WI38 (cell line): Measurements from ENCODE around the gene TMEM119.
"Not testable (repeated sequence)": the region's sequence is repeated elsewhere in the genome, so short reads cannot be mapped to it uniquely, and the experiment has no call there.

Experiments
- H3K4me3 ChIP-seq: 2 replicates; pipeline ENCODE4 v1.5.1; 2011; ENCODE audit warnings: low read depth, mild to moderate bottlenecking, control low read depth, low read length
- CTCF ChIP-seq: IDR thresholded peaks from 2 replicates; pipeline ENCODE4 v1.5.1; 2012; ENCODE audit warnings: low read depth, mild to moderate bottlenecking, control low read depth, low read length

Gene TMEM119

GRCh38 chr12:108637222-108637971, 39.5 kb upstream of the TMEM119 start:
- TF ChIP-seq CTCF: no peak
- no peak overlapping the region for H3K4me3 ChIP-seq

- no peak for TF ChIP-seq CTCF
- no peak overlapping the region for H3K4me3 ChIP-seq
These were observed 38.3 kb upstream of the TMEM119 start for GRCh38 chr12:108635997-108636808.

- TF ChIP-seq CTCF: no peak
- H3K4me3 ChIP-seq: no peak overlapping the region
These were observed 37.5 kb upstream of the TMEM119 start for GRCh38 chr12:108635201-108635996.

- H3K4me3 ChIP-seq: no peak overlapping the region
These were observed 36.5 kb upstream of the TMEM119 start for GRCh38 chr12:108634341-108634751.

GRCh38 chr12:108633534-108634248, 35.8 kb upstream of the TMEM119 start, which contains the start of gene SELPLG:
Gene SELPLG (minus strand): TSS chr12:108633894. CDS start chr12:108624307, 9,587 bp downstream.
- no peak for TF ChIP-seq CTCF
- no peak within 1 kb of the TSS for H3K4me3 ChIP-seq

More at GRCh38 chr12:108634341-108634751, 36.5 kb upstream of the TMEM119 start:
- TF ChIP-seq CTCF: no peak

- no peak for TF ChIP-seq CTCF
- H3K4me3 ChIP-seq: no peak overlapping the region
These were observed 35.2 kb upstream of the TMEM119 start for GRCh38 chr12:108633081-108633533.

GRCh38 chr12:108631261-108631660, 33.4 kb upstream of the TMEM119 start:
- H3K4me3 ChIP-seq: not testable (repeated sequence)
